ENCODE results near the gene TM2D1.

TM2D1 gene

GRCh38 chr1:61749574-61749973 is 24.6 kb upstream of the TM2D1 start:
- ATAC-seq, result no peak
- TF ChIP-seq, protein P1, sequence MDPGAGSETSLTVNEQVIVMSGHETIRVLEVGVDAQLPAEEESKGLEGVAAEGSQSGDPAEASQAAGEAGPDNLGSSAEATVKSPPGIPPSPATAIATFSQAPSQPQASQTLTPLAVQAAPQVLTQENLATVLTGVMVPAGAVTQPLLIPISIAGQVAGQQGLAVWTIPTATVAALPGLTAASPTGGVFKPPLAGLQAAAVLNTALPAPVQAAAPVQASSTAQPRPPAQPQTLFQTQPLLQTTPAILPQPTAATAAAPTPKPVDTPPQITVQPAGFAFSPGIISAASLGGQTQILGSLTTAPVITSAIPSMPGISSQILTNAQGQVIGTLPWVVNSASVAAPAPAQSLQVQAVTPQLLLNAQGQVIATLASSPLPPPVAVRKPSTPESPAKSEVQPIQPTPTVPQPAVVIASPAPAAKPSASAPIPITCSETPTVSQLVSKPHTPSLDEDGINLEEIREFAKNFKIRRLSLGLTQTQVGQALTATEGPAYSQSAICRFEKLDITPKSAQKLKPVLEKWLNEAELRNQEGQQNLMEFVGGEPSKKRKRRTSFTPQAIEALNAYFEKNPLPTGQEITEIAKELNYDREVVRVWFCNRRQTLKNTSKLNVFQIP (CRISPR knock-in tag; IDR thresholded peaks at IDR 0.05; ENCODE audit: borderline replicate concordance, low read depth), result no peak
- TF ChIP-seq RARB (CRISPR knock-in tag; IDR thresholded peaks at IDR 0.05), result no peak
- no peak for TF ChIP-seq OSR1 (CRISPR knock-in tag; IDR thresholded peaks at IDR 0.05)
- TF ChIP-seq ZC3H10 (CRISPR knock-in tag; IDR thresholded peaks at IDR 0.05), result no peak
- TF ChIP-seq ZNF8 (CRISPR knock-in tag; IDR thresholded peaks at IDR 0.05), result no peak
- TF ChIP-seq SNAI2 (CRISPR knock-in tag; IDR thresholded peaks at IDR 0.05), result no peak
- no peak for TF ChIP-seq GLIS3 (CRISPR knock-in tag; IDR thresholded peaks at IDR 0.05)
- TF ChIP-seq CREB5 (CRISPR knock-in tag; IDR thresholded peaks at IDR 0.05; ENCODE audit: low read depth), result no peak
- TF ChIP-seq CSDC2 (CRISPR knock-in tag; IDR thresholded peaks at IDR 0.05), result no peak
- TF ChIP-seq TOX (CRISPR knock-in tag; IDR thresholded peaks at IDR 0.05; ENCODE audit: borderline replicate concordance), result no peak
- no peak for TF ChIP-seq PATZ1 (CRISPR knock-in tag; IDR thresholded peaks at IDR 0.05; ENCODE audit: borderline replicate concordance)
- no peak for TF ChIP-seq ZNF70 (CRISPR knock-in tag; IDR thresholded peaks at IDR 0.05)
- TF ChIP-seq ISL1 (CRISPR knock-in tag; IDR thresholded peaks at IDR 0.05), result no peak
- TF ChIP-seq ZNF565 (CRISPR knock-in tag; conservative IDR thresholded peaks at IDR 0.05; ENCODE audit: low read depth), result no peak
- TF ChIP-seq TSHZ2 (CRISPR knock-in tag; IDR thresholded peaks at IDR 0.05), result no peak

- ATAC-seq, result no peak
These were observed 23.6 kb upstream of the TM2D1 start for GRCh38 chr1:61748566-61748965.

More at GRCh38 chr1:61748566-61748965, 23.6 kb upstream of the TM2D1 start:
- TF ChIP-seq PPARA (CRISPR knock-in tag; IDR thresholded peaks at IDR 0.05; ENCODE audit: borderline replicate concordance) (no peak), BACH2 (CRISPR knock-in tag; IDR thresholded peaks at IDR 0.05; ENCODE audit: borderline replicate concordance) (no peak), GLIS3 (CRISPR knock-in tag; IDR thresholded peaks at IDR 0.05) (no peak), ZC3H10 (CRISPR knock-in tag; IDR thresholded peaks at IDR 0.05) (no peak), ZNF70 (CRISPR knock-in tag; IDR thresholded peaks at IDR 0.05) (no peak), OSR1 (CRISPR knock-in tag; IDR thresholded peaks at IDR 0.05) (no peak), SNAI2 (CRISPR knock-in tag; IDR thresholded peaks at IDR 0.05) (no peak), TCF4 (CRISPR knock-in tag; IDR thresholded peaks at IDR 0.05; ENCODE audit: borderline replicate concordance) (no peak), ZFP30 (CRISPR knock-in tag; IDR thresholded peaks at IDR 0.05) (no peak), ISL1 (CRISPR knock-in tag; IDR thresholded peaks at IDR 0.05) (no peak), ESRRG (CRISPR knock-in tag; IDR thresholded peaks at IDR 0.05) (no peak), PATZ1 (CRISPR knock-in tag; IDR thresholded peaks at IDR 0.05; ENCODE audit: borderline replicate concordance) (no peak), ARNTL (CRISPR knock-in tag; IDR thresholded peaks at IDR 0.05; ENCODE audit: borderline replicate concordance, low read depth) (no peak), ZFP3 (CRISPR knock-in tag; IDR thresholded peaks at IDR 0.05) (no peak), TOX (CRISPR knock-in tag; IDR thresholded peaks at IDR 0.05; ENCODE audit: borderline replicate concordance) (no peak), TSHZ2 (CRISPR knock-in tag; IDR thresholded peaks at IDR 0.05) (no peak), ZNF8 (CRISPR knock-in tag; IDR thresholded peaks at IDR 0.05) (no peak), CREB5 (CRISPR knock-in tag; IDR thresholded peaks at IDR 0.05; ENCODE audit: low read depth) (no peak)
- TF ChIP-seq, protein P1 (CRISPR knock-in tag; IDR thresholded peaks at IDR 0.05; ENCODE audit: borderline replicate concordance, low read depth), result no peak
